Natural killer cell (primary cell): ENCODE data around the gene DPYSL5. TPM values are rescaled to one million over a fixed set of nuclear protein-coding genes. Genes with fewer than 3 reads are reported as not detected.

Source experiments
- ATAC-seq, 3 donors: fragments of 150-1000 bp in 2 of 3; fragments of 200-7000 bp in 1 of 3; cut with Tn5 transposase; 1 replicate in 1 of 3; 2 replicates in 2 of 3; pipeline ENCODE4 v1.10.0; 2021; ENCODE audit warnings: mild to moderate bottlenecking in 2 of 3, moderate library complexity in 2 of 3
- DNase-seq, 2 donors: peaks; one replicate each; pipeline versions ENCODE4 v3.0.0 to v3.0.0-alpha.2; 2013 to 2021; ENCODE audit warnings: mixed read lengths in 1 of 2
- H3K27ac ChIP-seq: one replicate; pipeline ENCODE4 v1.5.1; 2013; ENCODE audit warnings: mild to moderate bottlenecking, low read length
- H3K27me3 ChIP-seq: one replicate; pipeline ENCODE4 v1.6.1; 2013; ENCODE audit warnings: low read length; ENCODE audit not compliant: control insufficient read depth, insufficient read depth
- H3K36me3 ChIP-seq: one replicate; pipeline ENCODE4 v1.6.1; 2013; ENCODE audit warnings: low read length; ENCODE audit not compliant: control insufficient read depth, insufficient read depth
- H3K4me1 ChIP-seq: one replicate; pipeline ENCODE4 v1.6.1; 2013; ENCODE audit warnings: low read length; ENCODE audit not compliant: control insufficient read depth, insufficient read depth
- H3K4me3 ChIP-seq: one replicate; pipeline ENCODE4 v1.5.1; 2013; ENCODE audit warnings: low read length
- H3K9me3 ChIP-seq: one replicate; pipeline ENCODE4 v1.6.1; 2013; ENCODE audit warnings: low read length; ENCODE audit not compliant: control insufficient read depth, insufficient read depth
- H3K27ac Mint-ChIP-seq, 2 donors: one replicate each; pipeline ENCODE4 v1.8.0; 2022; ENCODE audit warnings: mild to moderate bottlenecking in 2 of 2, mixed read lengths in 2 of 2, moderate library complexity in 1 of 2
- H3K27me3 Mint-ChIP-seq, 2 donors: one replicate each; pipeline ENCODE4 v1.8.0; 2022; ENCODE audit warnings: low read depth in 2 of 2, mixed read lengths in 2 of 2
- H3K36me3 Mint-ChIP-seq: one replicate; pipeline ENCODE4 v1.8.0; 2022; ENCODE audit warnings: mixed read lengths
- H3K4me1 Mint-ChIP-seq, 2 donors: one replicate each; pipeline ENCODE4 v1.8.0; 2022; ENCODE audit warnings: mixed read lengths in 2 of 2
- H3K4me3 Mint-ChIP-seq: one replicate; pipeline ENCODE4 v1.8.0; 2022; ENCODE audit warnings: mild to moderate bottlenecking, moderate library complexity, mixed read lengths
- H3K9me3 Mint-ChIP-seq, 2 donors: one replicate each; pipeline ENCODE4 v1.8.0; 2022; ENCODE audit warnings: mixed read lengths in 2 of 2
- CTCF ChIP-seq: fragments of 200-600 bp; IDR thresholded peaks from one replicate; pipeline ENCODE4 v1.8.0; 2022; ENCODE audit warnings: antibody characterized with exemption
- WGBS: methylation state at CpG from one replicate; pipeline ENCODE4 v1.1.7; 2013; ENCODE audit warnings: missing lambda C conversion rate; ENCODE audit not compliant: insufficient coverage; 5-methylcytosine and 5-hydroxymethylcytosine counted together
- intact Hi-C: fragments of 100-400 bp; cut with micrococcal nuclease; formaldehyde crosslinking; loops from one replicate; pipeline ENCODE4 v1.14.2; 2022
- total RNA-seq, 4 donors: library from RNA; stranded (reverse); fragments of 120-200 nt in 1 of 4; gene quantifications; one replicate each; pipeline versions ENCODE4 v1.2.3 to v1.2.4, GENCODE V29; 2013 to 2022

The DPYSL5 gene
- total RNA-seq, 3 donors from 2014 or later (not counting 1 experiment from before 2014, with no cell fraction given), result not detected

- peaks cover 3 to 9% of the 10 kb centered on the region in 2 donors for H3K27me3 Mint-ChIP-seq
- Histone ChIP-seq H3K36me3 (no peaks in the 10 kb centered on the region), H3K4me3 (no peak overlapping the region), H3K27ac (no peak overlapping the region), H3K4me1 (no peaks in the 10 kb centered on the region), H3K27me3 (no peaks in the 10 kb centered on the region), H3K9me3 (no peaks in the 10 kb centered on the region)
- H3K4me3 Mint-ChIP-seq, result no peak overlapping the region
- H3K4me1 Mint-ChIP-seq, result no peaks in the 10 kb centered on the region
- no peaks in the 10 kb centered on the region for H3K9me3 Mint-ChIP-seq
- intact Hi-C loops, result no loop called here
- 92% methylated on average over 10 of the region's 10 CpGs for WGBS
- H3K36me3 Mint-ChIP-seq, result no peaks in the 10 kb centered on the region
- ATAC-seq (no peak), DNase-seq (no peak)
- H3K27ac Mint-ChIP-seq, result no peak overlapping the region
- TF ChIP-seq CTCF, result no peak
These were observed 149.5 kb downstream of the DPYSL5 start for GRCh38 chr2:26997394-26997793.

GRCh38 chr2:26998323-26998722, 150.4 kb downstream of the DPYSL5 start:
- intact Hi-C loops, result no loop called here
- H3K27ac Mint-ChIP-seq, result no peak overlapping the region
- DNase-seq, result no peak
- no peaks in the 10 kb centered on the region for H3K4me1 Mint-ChIP-seq
- Histone ChIP-seq H3K27me3 (no peaks in the 10 kb centered on the region), H3K27ac (no peak overlapping the region), H3K36me3 (no peaks in the 10 kb centered on the region), H3K4me1 (no peaks in the 10 kb centered on the region), H3K9me3 (no peaks in the 10 kb centered on the region), H3K4me3 (no peak overlapping the region)
- ATAC-seq, result no peak
- WGBS, result 89% methylated on average over 1 of the region's 1 CpG
- no peak for TF ChIP-seq CTCF
- peaks cover 3 to 9% of the 10 kb centered on the region in 2 donors for H3K27me3 Mint-ChIP-seq
- H3K36me3 Mint-ChIP-seq, result no peaks in the 10 kb centered on the region
- H3K9me3 Mint-ChIP-seq, result no peaks in the 10 kb centered on the region
- no peak overlapping the region for H3K4me3 Mint-ChIP-seq

Other genes with a start within 250 kb of the DPYSL5 start
- gene CIB4, start 206.8 kb upstream of the DPYSL5 start, total RNA-seq, result not detected
- gene KCNK3, start 155.4 kb upstream of the DPYSL5 start, total RNA-seq, result not detected
- gene SLC35F6, start 83.8 kb upstream of the DPYSL5 start, total RNA-seq, result 10 to 100 TPM; 30.0 to 35.6 (median 30.4) TPM
- gene CENPA, start 62.1 kb upstream of the DPYSL5 start, total RNA-seq, result under 1 TPM; 0.38 to 0.52 (median 0.50) TPM
- gene MAPRE3, start 122.5 kb downstream of the DPYSL5 start, total RNA-seq, result 1 to 10 TPM; 3.9 to 5.0 (median 4.2) TPM
- gene TMEM214, start 184.8 kb downstream of the DPYSL5 start, total RNA-seq, result 10 to 100 TPM; 64.9 to 81.1 (median 79.2) TPM
- gene AGBL5, start 203.5 kb downstream of the DPYSL5 start, total RNA-seq, result 10 to 100 TPM in 2 of 3 donors, 1 to 10 TPM in 1; 10.0 to 12.0 (median 10.8) TPM
- 100 to 1,000 TPM; 178 to 207 (median 192) TPM for gene OST4, start 223.5 kb downstream of the DPYSL5 start, total RNA-seq
- gene EMILIN1, start 230.5 kb downstream of the DPYSL5 start, total RNA-seq, result under 1 TPM; 0.31 to 0.78 (median 0.41) TPM
- 1 to 10 TPM; 3.7 to 4.0 (median 3.8) TPM for gene KHK, start 238.6 kb downstream of the DPYSL5 start, total RNA-seq